HepG2 (cell line): Measurements from ENCODE around the gene NR1H2.

Source experiments
- HES4 ChIP-seq: sonication (generic); formaldehyde crosslinking; IDR thresholded peaks from 2 replicates; pipeline ENCODE4 v1.9.0; 2021; ENCODE audit warnings: mild to moderate bottlenecking, missing genetic modification reagents, borderline replicate concordance
- NR2F6 ChIP-seq, 2 experiments: IDR thresholded peaks; 2 replicates each; pipeline ENCODE4 v1.6.1; 2016; ENCODE audit warnings: antibody characterized with exemption in 1 of 2, mild to moderate bottlenecking in 1 of 2
- POLR2A ChIP-seq, 2 experiments: IDR thresholded peaks; 2 replicates each; pipeline ENCODE4 v1.6.1; 2011; ENCODE audit warnings: low read depth in 2 of 2, low read length in 2 of 2, mild to moderate bottlenecking in 1 of 2, moderate library complexity in 1 of 2; ENCODE audit not compliant: insufficient read depth in 1 of 2
- SNRNP70 ChIP-seq: fragments of 200-400 bp; formaldehyde crosslinking; IDR thresholded peaks from 2 replicates; pipeline ENCODE4 v1.6.1; 2017; ENCODE audit warnings: mild to moderate bottlenecking, low read depth, low read length, moderate library complexity
- SRF ChIP-seq: IDR thresholded peaks from 2 replicates; pipeline ENCODE4 v1.6.1; 2011; ENCODE audit warnings: mild to moderate bottlenecking, low read depth, low read length, moderate library complexity
- ZBTB20 ChIP-seq: sonication (generic); formaldehyde crosslinking; IDR thresholded peaks from 2 replicates; pipeline ENCODE4 v1.8.1; 2023; ENCODE audit warnings: missing genetic modification reagents, low read depth, mild to moderate bottlenecking, borderline replicate concordance
- TF ChIP-seq, protein P1 (sequence below): sonication (generic); formaldehyde crosslinking; IDR thresholded peaks from 2 replicates; pipeline ENCODE4 v1.4.0; 2020; ENCODE audit warnings: missing genetic modification reagents, borderline replicate concordance

- no peak for TF ChIP-seq POLR2A (IDR thresholded peaks at IDR 0.05; ENCODE audit: insufficient read depth in 1 of 2, low read depth in 2 of 2, low read length in 2 of 2)
- TF ChIP-seq HES4 (CRISPR knock-in tag) = no peak
- no peak for TF ChIP-seq SNRNP70
- no peak for TF ChIP-seq NR2F6 (IDR thresholded peaks at IDR 0.05)
- no peak for TF ChIP-seq NR2F6 (CRISPR knock-in tag; IDR thresholded peaks at IDR 0.05)
- no peak for TF ChIP-seq ZBTB20 (CRISPR knock-in tag)
- TF ChIP-seq, protein P1, sequence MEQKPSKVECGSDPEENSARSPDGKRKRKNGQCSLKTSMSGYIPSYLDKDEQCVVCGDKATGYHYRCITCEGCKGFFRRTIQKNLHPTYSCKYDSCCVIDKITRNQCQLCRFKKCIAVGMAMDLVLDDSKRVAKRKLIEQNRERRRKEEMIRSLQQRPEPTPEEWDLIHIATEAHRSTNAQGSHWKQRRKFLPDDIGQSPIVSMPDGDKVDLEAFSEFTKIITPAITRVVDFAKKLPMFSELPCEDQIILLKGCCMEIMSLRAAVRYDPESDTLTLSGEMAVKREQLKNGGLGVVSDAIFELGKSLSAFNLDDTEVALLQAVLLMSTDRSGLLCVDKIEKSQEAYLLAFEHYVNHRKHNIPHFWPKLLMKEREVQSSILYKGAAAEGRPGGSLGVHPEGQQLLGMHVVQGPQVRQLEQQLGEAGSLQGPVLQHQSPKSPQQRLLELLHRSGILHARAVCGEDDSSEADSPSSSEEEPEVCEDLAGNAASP (CRISPR knock-in tag) = no peak
- no peak for TF ChIP-seq SRF
These were observed 19.5 kb upstream of the NR1H2 start for GRCh38 chr19:50356691-50357177.
